Mesodermal cell (in vitro differentiated cells): ENCODE measurements around the gene SS18L1.
"Not testable (repeated sequence)": the region's sequence is repeated elsewhere in the genome, so short reads cannot be mapped to it uniquely, and the experiment has no call there.

Source experiments
- H3K27ac ChIP-seq: 2 replicates; pipeline ENCODE4 v1.7.0; 2013; ENCODE audit warnings: mild to moderate bottlenecking, low read depth, low read length, moderate library complexity; ENCODE audit not compliant: severe bottlenecking
- H3K36me3 ChIP-seq: 2 replicates; pipeline ENCODE4 v1.7.1; 2013; ENCODE audit warnings: mild to moderate bottlenecking, low read length, moderate library complexity; ENCODE audit not compliant: control insufficient read depth, insufficient read depth
- H3K4me1 ChIP-seq: one replicate; pipeline ENCODE4 v1.7.1; 2013; ENCODE audit warnings: mild to moderate bottlenecking, low read length; ENCODE audit not compliant: insufficient read depth, control insufficient read depth, poor library complexity, severe bottlenecking
- H3K4me3 ChIP-seq: 2 replicates; pipeline ENCODE4 v1.7.0; 2013; ENCODE audit warnings: low read length, control low read depth, mild to moderate bottlenecking; ENCODE audit not compliant: insufficient read depth, poor library complexity, severe bottlenecking; ENCODE audit errors: extremely low read depth
- H3K9me3 ChIP-seq: 2 replicates; pipeline ENCODE4 v1.7.1; 2013; ENCODE audit warnings: mild to moderate bottlenecking, low read length, moderate library complexity; ENCODE audit not compliant: control insufficient read depth
- WGBS, 2 experiments: methylation state at CpG; one replicate each; pipeline ENCODE4 v1.1.5; 2013; ENCODE audit warnings: missing lambda C conversion rate in 2 of 2; ENCODE audit not compliant: insufficient coverage in 2 of 2; 5-methylcytosine and 5-hydroxymethylcytosine counted together

The SS18L1 gene

GRCh38 chr20:62112368-62112767, 31.2 kb upstream of the SS18L1 start:
- Histone ChIP-seq H3K36me3 (no peaks in the 10 kb centered on the region), H3K9me3 (peaks cover 30% of the 10 kb centered on the region), H3K4me3 (no peak overlapping the region), H3K4me1 (no peaks in the 10 kb centered on the region), H3K27ac (no peak overlapping the region)
- WGBS, 2 experiments: 89 to 90% methylated on average over 3 to 6 of the region's 6 CpGs

GRCh38 chr20:62114894-62115293, 28.7 kb upstream of the SS18L1 start:
- WGBS, 2 experiments: 32 to 38% methylated on average over 4 to 8 of the region's 8 CpGs
- Histone ChIP-seq H3K4me3 (no peak overlapping the region), H3K4me1 (no peaks in the 10 kb centered on the region), H3K36me3 (no peaks in the 10 kb centered on the region), H3K27ac (no peak overlapping the region), H3K9me3 (peaks cover 14% of the 10 kb centered on the region)

- H3K36me3 ChIP-seq, H3K4me1 ChIP-seq, H3K27ac ChIP-seq, H3K4me3 ChIP-seq: not testable (repeated sequence)
- 84 to 94% methylated on average over 3 to 5 of the region's 7 CpGs for WGBS, 2 experiments
- H3K9me3 ChIP-seq: peaks cover 14% of the 10 kb centered on the region
Observed at GRCh38 chr20:62115800-62116407, 27.7 kb upstream of the SS18L1 start.

- Histone ChIP-seq H3K27ac (no peak overlapping the region), H3K4me1 (no peaks in the 10 kb centered on the region)
- 86 to 90% methylated on average over 32 to 35 of the region's 38 CpGs for WGBS, 2 experiments
Observed at GRCh38 chr20:62116558-62117361, 26.8 kb upstream of the SS18L1 start.

GRCh38 chr20:62117362-62117646, 26.3 kb upstream of the SS18L1 start:
- no peaks in the 10 kb centered on the region for H3K4me1 ChIP-seq
- 41 to 48% methylated on average over 8 to 9 of the region's 9 CpGs for WGBS, 2 experiments
- H3K36me3 ChIP-seq: no peaks in the 10 kb centered on the region
- H3K9me3 ChIP-seq: peaks cover 11% of the 10 kb centered on the region
- H3K4me3 ChIP-seq: no peak overlapping the region
- H3K27ac ChIP-seq: no peak overlapping the region

More at GRCh38 chr20:62116558-62117361, 26.8 kb upstream of the SS18L1 start:
- Histone ChIP-seq H3K4me3 (no peak overlapping the region), H3K9me3 (peaks cover 14% of the 10 kb centered on the region), H3K36me3 (no peaks in the 10 kb centered on the region)

- Histone ChIP-seq H3K36me3 (no peaks in the 10 kb centered on the region), H3K27ac (no peak overlapping the region), H3K4me1 (no peaks in the 10 kb centered on the region), H3K9me3 (peaks cover 8% of the 10 kb centered on the region), H3K4me3 (no peak overlapping the region)
- WGBS, 2 experiments: 56 to 63% methylated on average over 9 to 13 of the region's 15 CpGs
Observed at GRCh38 chr20:62117658-62118057, 25.9 kb upstream of the SS18L1 start.

- no peak overlapping the region for H3K27ac ChIP-seq
- 80 to 83% methylated on average over 11 to 13 of the region's 21 CpGs for WGBS, 2 experiments
- peaks cover under 1% of the 10 kb centered on the region for H3K4me1 ChIP-seq
- no peak overlapping the region for H3K4me3 ChIP-seq
- H3K9me3 ChIP-seq: peaks cover under 1% of the 10 kb centered on the region
- H3K36me3 ChIP-seq: no peaks in the 10 kb centered on the region
Observed at GRCh38 chr20:62118113-62119043, 25.2 kb upstream of the SS18L1 start.

GRCh38 chr20:62119115-62119514, 24.5 kb upstream of the SS18L1 start:
- H3K4me1 ChIP-seq: peaks cover 8% of the 10 kb centered on the region
- peaks cover under 1% of the 10 kb centered on the region for H3K36me3 ChIP-seq
- H3K27ac ChIP-seq: no peak overlapping the region
- 90 to 94% methylated on average over 2 to 5 of the region's 5 CpGs for WGBS, 2 experiments
- no peaks in the 10 kb centered on the region for H3K9me3 ChIP-seq
- H3K4me3 ChIP-seq: no peak overlapping the region

- 64 to 81% methylated on average over 8 of the region's 10 CpGs for WGBS, 2 experiments
- Histone ChIP-seq H3K27ac (no peak overlapping the region), H3K4me1 (peaks cover 8% of the 10 kb centered on the region), H3K4me3 (no peak overlapping the region), H3K9me3 (no peaks in the 10 kb centered on the region), H3K36me3 (peaks cover 7% of the 10 kb centered on the region)
Observed at GRCh38 chr20:62119591-62120364, 23.8 kb upstream of the SS18L1 start.

- Histone ChIP-seq H3K27ac (no peak overlapping the region), H3K9me3 (no peaks in the 10 kb centered on the region), H3K36me3 (peaks cover 13% of the 10 kb centered on the region), H3K4me3 (no peak overlapping the region), H3K4me1 (peaks cover 8% of the 10 kb centered on the region)
- 83 to 97% methylated on average over 4 to 5 of the region's 5 CpGs for WGBS, 2 experiments
Observed at GRCh38 chr20:62120365-62120762, 23.2 kb upstream of the SS18L1 start.
